GM19463 (cell line): ENCODE measurements around the gene ZNF460.

Experiments
- ATAC-seq: cut with Tn5 transposase; IDR thresholded peaks from one replicate; pipeline ENCODE4 v1.9.1; 2021; ENCODE audit warnings: mild to moderate bottlenecking, moderate library complexity; ENCODE audit not compliant: unreplicated experiment

The ZNF460 gene

GRCh38 chr19:57338877-57339276 lies 58.6 kb downstream of the ZNF460 start:
- no peak for ATAC-seq

GRCh38 chr19:57342582-57342981 lies 62.3 kb downstream of the ZNF460 start:
- ATAC-seq, result no peak
